Parathyroid adenoma (tissue), 2 donors: Measurements from ENCODE around the gene ABHD6.

Source experiments
- H2AFZ ChIP-seq: fragments of 300-600 bp; sonication (generic); one replicate; pipeline ENCODE4 v1.7.0; 2017; ENCODE audit warnings: antibody characterized with exemption, mild to moderate bottlenecking
- H3K27ac ChIP-seq: fragments of 300-600 bp; sonication (generic); one replicate; pipeline ENCODE4 v1.7.0; 2017
- H3K27me3 ChIP-seq: fragments of 300-600 bp; sonication (generic); one replicate; pipeline ENCODE4 v1.7.0; 2017; ENCODE audit warnings: low read length; ENCODE audit not compliant: control insufficient read depth, insufficient read depth
- H3K36me3 ChIP-seq: fragments of 300-600 bp; sonication (generic); one replicate; pipeline ENCODE4 v1.7.0; 2017; ENCODE audit warnings: low read length; ENCODE audit not compliant: control insufficient read depth, insufficient read depth
- H3K4me1 ChIP-seq: fragments of 300-600 bp; sonication (generic); one replicate; pipeline ENCODE4 v1.7.0; 2017; ENCODE audit warnings: control low read depth
- H3K4me2 ChIP-seq: fragments of 300-600 bp; sonication (generic); one replicate; pipeline ENCODE4 v1.7.0; 2017; ENCODE audit warnings: low read length
- H3K4me3 ChIP-seq: fragments of 300-600 bp; sonication (generic); one replicate; pipeline ENCODE4 v1.7.0; 2017; ENCODE audit warnings: low read depth, low read length
- H3K79me2 ChIP-seq: fragments of 300-600 bp; sonication (generic); one replicate; pipeline ENCODE4 v1.7.0; 2017; ENCODE audit warnings: control low read depth
- H3K9ac ChIP-seq: fragments of 300-600 bp; sonication (generic); one replicate; pipeline ENCODE4 v1.7.0; 2017; ENCODE audit warnings: mild to moderate bottlenecking
- H3K9me3 ChIP-seq: fragments of 300-600 bp; sonication (generic); one replicate; pipeline ENCODE4 v1.7.0; 2017; ENCODE audit warnings: low read length; ENCODE audit not compliant: control insufficient read depth
- TF ChIP-seq, protein P1 (sequence below): fragments of 300-600 bp; sonication (generic); IDR thresholded peaks from one replicate; pipeline ENCODE4 v1.7.0; 2017; ENCODE audit warnings: antibody characterized with exemption, mild to moderate bottlenecking
- donor health status: primary hyperparathyroidism.

The ABHD6 gene

DNA sequence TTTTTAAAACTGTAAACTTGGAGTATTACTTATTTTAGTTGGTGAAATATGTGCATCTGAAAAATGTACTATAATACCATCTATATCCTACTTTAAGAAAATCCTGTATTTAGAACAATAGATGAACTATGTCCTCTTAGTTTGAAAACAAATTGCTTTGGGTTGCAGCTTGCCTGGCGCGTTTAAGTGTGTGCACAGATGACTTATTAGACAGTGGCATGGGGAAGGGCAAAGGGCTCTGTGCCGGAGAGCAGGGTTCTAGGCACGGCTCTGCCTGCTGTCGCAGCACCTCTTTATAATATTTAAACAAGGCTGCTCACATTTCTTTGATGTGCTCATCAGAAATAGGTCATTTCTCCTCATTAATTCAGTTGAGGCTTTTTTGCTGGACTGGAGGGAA lies 105.1 kb downstream of the ABHD6 start:
- no peak overlapping the region for H3K9ac ChIP-seq

More for the DNA sequence above, 105.1 kb downstream of the ABHD6 start:
- Histone ChIP-seq H2AFZ (no peak overlapping the region), H3K79me2 (peaks cover 75% of the 10 kb centered on the region), H3K36me3 (no peaks in the 10 kb centered on the region), H3K4me2 (no peak overlapping the region), H3K4me3 (no peak overlapping the region), H3K27ac (no peak overlapping the region), H3K4me1 (peaks cover 7% of the 10 kb centered on the region), H3K9me3 (no peaks in the 10 kb centered on the region), H3K27me3 (no peaks in the 10 kb centered on the region)
- TF ChIP-seq, protein P1, sequence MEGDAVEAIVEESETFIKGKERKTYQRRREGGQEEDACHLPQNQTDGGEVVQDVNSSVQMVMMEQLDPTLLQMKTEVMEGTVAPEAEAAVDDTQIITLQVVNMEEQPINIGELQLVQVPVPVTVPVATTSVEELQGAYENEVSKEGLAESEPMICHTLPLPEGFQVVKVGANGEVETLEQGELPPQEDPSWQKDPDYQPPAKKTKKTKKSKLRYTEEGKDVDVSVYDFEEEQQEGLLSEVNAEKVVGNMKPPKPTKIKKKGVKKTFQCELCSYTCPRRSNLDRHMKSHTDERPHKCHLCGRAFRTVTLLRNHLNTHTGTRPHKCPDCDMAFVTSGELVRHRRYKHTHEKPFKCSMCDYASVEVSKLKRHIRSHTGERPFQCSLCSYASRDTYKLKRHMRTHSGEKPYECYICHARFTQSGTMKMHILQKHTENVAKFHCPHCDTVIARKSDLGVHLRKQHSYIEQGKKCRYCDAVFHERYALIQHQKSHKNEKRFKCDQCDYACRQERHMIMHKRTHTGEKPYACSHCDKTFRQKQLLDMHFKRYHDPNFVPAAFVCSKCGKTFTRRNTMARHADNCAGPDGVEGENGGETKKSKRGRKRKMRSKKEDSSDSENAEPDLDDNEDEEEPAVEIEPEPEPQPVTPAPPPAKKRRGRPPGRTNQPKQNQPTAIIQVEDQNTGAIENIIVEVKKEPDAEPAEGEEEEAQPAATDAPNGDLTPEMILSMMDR, result no peak
